Fibroblast of lung (primary cell): ENCODE data around the gene PPFIA4. TPM values are rescaled to one million over a fixed set of nuclear protein-coding genes. Genes with fewer than 3 reads are reported as not detected.
A peak's percentile ranks its signal among the peaks of the same experiment; 100 is the strongest.

Source experiments
- DNase-seq, 2 donors: peaks; one replicate each; pipeline versions ENCODE4 v3.0.0 to v3.0.0-alpha.2; 2010; ENCODE audit warnings: low read depth in 2 of 2
- H2AFZ ChIP-seq: 2 replicates; pipeline ENCODE4 v1.5.1; 2012; ENCODE audit warnings: low read length, control low read depth, inconsistent platforms
- H3K27ac ChIP-seq: 2 replicates; pipeline ENCODE4 v1.5.1; 2011; ENCODE audit warnings: low read length, control low read depth; ENCODE audit not compliant: insufficient read depth
- H3K27me3 ChIP-seq: 2 replicates; pipeline ENCODE4 v1.5.1; 2011; ENCODE audit warnings: mild to moderate bottlenecking, low read length; ENCODE audit not compliant: control insufficient read depth, insufficient read depth
- H3K36me3 ChIP-seq: 2 replicates; pipeline ENCODE4 v1.5.1; 2011; ENCODE audit warnings: low read length; ENCODE audit not compliant: control insufficient read depth, insufficient read depth
- H3K4me1 ChIP-seq: 2 replicates; pipeline ENCODE4 v1.5.1; 2011; ENCODE audit warnings: low read length; ENCODE audit not compliant: control insufficient read depth, insufficient read depth; ENCODE audit errors: extremely low read depth
- H3K4me2 ChIP-seq: 2 replicates; pipeline ENCODE4 v1.5.1; 2011; ENCODE audit warnings: low read length, control low read depth; ENCODE audit not compliant: insufficient read depth; ENCODE audit errors: extremely low read depth
- H3K4me3 ChIP-seq, 4 experiments: fragments of 200-600 bp in 1 of 4; sonication (generic) in 1 of 4; replicated peaks in 1 of 4; 2 replicates each; pipeline ENCODE4 v1.5.1; 2011 to 2016; ENCODE audit warnings: low read length in 4 of 4, low read depth in 3 of 4, mild to moderate bottlenecking in 3 of 4, control low read depth in 2 of 4, inconsistent platforms in 1 of 4, mixed read lengths in 1 of 4; ENCODE audit not compliant: insufficient read depth in 1 of 4; ENCODE audit errors: control extremely low read depth in 1 of 4
- H3K79me2 ChIP-seq: 2 replicates; pipeline ENCODE4 v1.5.1; 2012; ENCODE audit warnings: mild to moderate bottlenecking, low read length, inconsistent platforms; ENCODE audit not compliant: control insufficient read depth, insufficient read depth
- H3K9ac ChIP-seq: 2 replicates; pipeline ENCODE4 v1.5.1; 2011; ENCODE audit warnings: mild to moderate bottlenecking, low read length, control low read depth; ENCODE audit not compliant: insufficient read depth
- H3K9me3 ChIP-seq: 2 replicates; pipeline ENCODE4 v1.5.1; 2012; ENCODE audit warnings: low read depth, low read length; ENCODE audit not compliant: control insufficient read depth, insufficient read depth
- H4K20me1 ChIP-seq: 2 replicates; pipeline ENCODE4 v1.5.1; 2011; ENCODE audit warnings: low read length; ENCODE audit not compliant: control insufficient read depth, insufficient read depth; ENCODE audit errors: extremely low read depth
- EZH2 ChIP-seq: IDR thresholded peaks from 2 replicates; pipeline ENCODE4 v1.5.1; 2012; ENCODE audit warnings: low read length, control low read depth, mild to moderate bottlenecking; ENCODE audit errors: missing control alignments
- polyA plus RNA-seq, 2 donors: library from polyadenylated mRNA; depleted of rRNA in 1 of 2; stranded (reverse) in 1 of 2; unstranded in 1 of 2; fragments of >200 nt; gene quantifications; 2 replicates each; pipeline ENCODE4 v1.2.1, GENCODE V29; 2011 to 2012; ENCODE audit warnings: missing spikeins in 1 of 2
- total RNA-seq: library from RNA; depleted of rRNA; stranded (reverse); fragments of >200 nt; gene quantifications from 2 replicates; pipeline ENCODE4 v1.2.1, GENCODE V29; 2014
- TF ChIP-seq, protein P1 (sequence below), 2 donors: IDR thresholded peaks in 1 of 2; conservative IDR thresholded peaks in 1 of 2; 1 replicate in 1 of 2; 2 replicates in 1 of 2; pipeline ENCODE4 v1.5.1; 2011 to 2012; ENCODE audit warnings: low read length in 2 of 2, control low read depth in 1 of 2, inconsistent platforms in 1 of 2, low read depth in 1 of 2, mild to moderate bottlenecking in 1 of 2

PPFIA4 gene
- total and polyA plus RNA-seq, 2 donors (not counting 1 experiment from before 2014, with no cell fraction given): 3.2 to 4.3 TPM

DNA sequence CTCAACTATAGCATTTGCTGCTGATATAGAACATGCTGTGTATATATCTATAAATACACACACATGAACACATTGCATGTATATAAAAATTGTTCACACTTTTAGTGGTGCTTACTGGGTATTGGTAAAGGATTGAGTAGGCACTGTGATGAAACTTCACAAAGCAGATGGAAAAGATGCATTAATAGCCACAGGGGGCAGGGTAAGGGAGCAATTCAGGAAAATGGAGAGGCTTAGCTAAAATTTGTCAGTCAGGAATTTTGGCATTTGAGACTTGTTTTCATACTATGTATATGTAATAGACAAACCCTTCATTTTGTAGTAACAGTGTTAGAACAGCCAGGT is 633 bp upstream of the PPFIA4 start:
- H3K4me1 ChIP-seq: no peaks in the 10 kb centered on the region
- no peak overlapping the region for H3K27ac ChIP-seq
- no peak overlapping the region for H3K9ac ChIP-seq
- peaks cover 14% of the 10 kb centered on the region for H3K27me3 ChIP-seq
- no peak for TF ChIP-seq EZH2
- TF ChIP-seq, protein P1, sequence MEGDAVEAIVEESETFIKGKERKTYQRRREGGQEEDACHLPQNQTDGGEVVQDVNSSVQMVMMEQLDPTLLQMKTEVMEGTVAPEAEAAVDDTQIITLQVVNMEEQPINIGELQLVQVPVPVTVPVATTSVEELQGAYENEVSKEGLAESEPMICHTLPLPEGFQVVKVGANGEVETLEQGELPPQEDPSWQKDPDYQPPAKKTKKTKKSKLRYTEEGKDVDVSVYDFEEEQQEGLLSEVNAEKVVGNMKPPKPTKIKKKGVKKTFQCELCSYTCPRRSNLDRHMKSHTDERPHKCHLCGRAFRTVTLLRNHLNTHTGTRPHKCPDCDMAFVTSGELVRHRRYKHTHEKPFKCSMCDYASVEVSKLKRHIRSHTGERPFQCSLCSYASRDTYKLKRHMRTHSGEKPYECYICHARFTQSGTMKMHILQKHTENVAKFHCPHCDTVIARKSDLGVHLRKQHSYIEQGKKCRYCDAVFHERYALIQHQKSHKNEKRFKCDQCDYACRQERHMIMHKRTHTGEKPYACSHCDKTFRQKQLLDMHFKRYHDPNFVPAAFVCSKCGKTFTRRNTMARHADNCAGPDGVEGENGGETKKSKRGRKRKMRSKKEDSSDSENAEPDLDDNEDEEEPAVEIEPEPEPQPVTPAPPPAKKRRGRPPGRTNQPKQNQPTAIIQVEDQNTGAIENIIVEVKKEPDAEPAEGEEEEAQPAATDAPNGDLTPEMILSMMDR (conservative IDR thresholded peaks at IDR 0.05 in 1 of 2, IDR thresholded peaks at IDR 0.05 in 1 of 2; ENCODE audit: low read depth in 1 of 2, low read length in 2 of 2): no peak
- no peaks in the 10 kb centered on the region for H4K20me1 ChIP-seq
- no peak overlapping the region for H3K4me3 ChIP-seq
- H3K36me3 ChIP-seq: peaks cover 2% of the 10 kb centered on the region
- no peaks in the 10 kb centered on the region for H3K79me2 ChIP-seq
- DNase-seq: no peak
- no peaks in the 10 kb centered on the region for H3K9me3 ChIP-seq
- H3K4me2 ChIP-seq: no peak overlapping the region
- peak overlapping the region; percentile 92 for H2AFZ ChIP-seq

DNA sequence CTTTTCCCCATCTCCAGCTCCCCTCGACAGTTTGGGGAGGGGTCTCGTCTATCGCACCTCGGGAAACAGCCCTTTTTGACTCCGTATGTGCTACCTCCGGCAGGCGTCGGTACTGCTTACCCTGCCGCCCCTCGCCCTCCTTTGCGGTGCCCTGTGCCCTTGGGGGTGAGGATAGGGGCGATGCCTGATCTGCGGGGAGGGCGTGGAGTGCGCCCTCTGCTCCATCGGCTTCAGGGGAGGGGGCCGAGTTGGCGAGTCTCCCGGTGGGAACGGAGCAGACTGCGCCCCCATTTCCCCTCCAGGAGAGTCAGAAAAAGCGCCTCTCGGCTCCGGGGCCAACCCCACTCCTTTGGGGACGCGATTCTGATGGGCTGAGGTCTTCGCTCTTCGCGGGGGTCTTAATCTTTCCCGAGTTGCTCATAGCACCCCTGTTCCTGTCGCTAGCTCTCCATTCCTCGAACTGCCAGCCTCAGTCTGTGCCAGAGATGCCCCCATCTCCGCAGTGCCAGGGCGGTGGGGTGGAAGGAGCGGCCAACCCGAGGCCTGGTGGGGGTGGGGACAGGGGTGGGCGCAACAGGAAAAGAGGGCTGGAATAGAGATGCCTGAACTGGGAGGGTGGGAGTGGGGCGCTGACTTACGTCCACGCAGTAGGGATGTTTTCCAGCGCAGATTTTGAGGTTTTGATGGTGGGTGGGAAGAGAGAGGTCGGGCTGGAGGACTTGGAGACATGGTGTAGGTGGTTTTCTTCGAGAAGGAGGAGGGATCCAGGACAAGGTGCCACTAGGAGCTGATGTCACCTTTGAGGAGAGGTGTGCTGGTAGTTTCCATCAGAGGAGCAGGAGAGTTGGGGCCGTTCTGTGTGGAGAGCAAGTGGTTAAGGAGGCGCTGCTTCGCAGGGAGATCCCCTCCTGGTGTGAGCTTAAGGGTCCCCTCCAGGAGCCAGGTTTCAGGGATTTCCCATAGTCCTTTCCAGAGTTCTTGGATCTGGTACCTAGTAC is 674 bp downstream of the PPFIA4 start:
- TF ChIP-seq, protein P1 (conservative IDR thresholded peaks at IDR 0.05 in 1 of 2, IDR thresholded peaks at IDR 0.05 in 1 of 2; ENCODE audit: low read depth in 1 of 2, low read length in 2 of 2): no peak
- TF ChIP-seq EZH2: peak; percentile 47
- Histone ChIP-seq H3K9ac (peak overlapping the region; percentile 43), H3K79me2 (no peaks in the 10 kb centered on the region), H3K27me3 (peaks cover 14% of the 10 kb centered on the region), H3K4me1 (no peaks in the 10 kb centered on the region), H3K9me3 (no peaks in the 10 kb centered on the region), H3K4me3 (peak overlapping the region; percentile 43 to 72 (median 60)), H3K27ac (no peak overlapping the region), H2AFZ (peak overlapping the region; percentile 73), H4K20me1 (no peaks in the 10 kb centered on the region), H3K4me2 (peak overlapping the region; percentile 97), H3K36me3 (peaks cover 2% of the 10 kb centered on the region)
- no peak for DNase-seq

DNA sequence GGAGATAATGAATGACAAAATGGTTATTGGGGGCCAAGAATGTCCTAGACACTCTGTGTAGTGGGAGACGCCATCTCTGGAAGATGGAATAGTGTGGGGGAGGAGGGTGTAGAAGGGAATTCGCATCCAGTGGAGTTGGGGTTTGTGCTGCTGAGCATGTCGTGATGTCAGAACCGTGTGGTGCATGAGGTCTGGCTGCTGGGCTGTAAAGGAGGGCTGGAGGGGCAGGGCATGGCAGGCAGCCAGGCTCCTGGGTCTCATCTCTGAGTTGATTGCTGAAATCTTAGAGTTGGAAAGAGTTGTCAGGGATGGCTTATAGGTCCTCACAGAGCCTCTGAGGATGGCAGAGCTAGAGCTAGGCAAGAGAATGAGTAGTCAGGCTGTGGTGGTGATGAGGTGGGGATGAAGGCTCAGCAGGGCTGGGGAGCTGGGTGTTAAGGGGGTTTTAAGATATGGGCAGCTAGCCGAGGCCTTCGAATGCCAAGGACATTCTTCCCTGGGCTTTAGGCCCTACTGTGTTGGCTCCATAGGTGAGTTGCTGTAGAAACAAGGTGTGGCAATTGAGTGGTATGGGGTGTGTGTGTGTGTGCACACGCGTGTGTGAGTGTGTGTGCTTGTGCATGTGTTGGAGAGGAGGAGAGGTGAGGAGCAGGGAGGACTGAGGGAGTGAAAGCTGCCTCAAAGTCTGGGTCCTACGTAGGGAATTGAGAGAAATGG is 1.9 kb downstream of the PPFIA4 start:
- H3K4me3 ChIP-seq: no peak overlapping the region
- H3K9me3 ChIP-seq: no peaks in the 10 kb centered on the region
- H2AFZ ChIP-seq: no peak overlapping the region
- no peak overlapping the region for H3K27ac ChIP-seq
- no peaks in the 10 kb centered on the region for H3K79me2 ChIP-seq
- peaks cover 17% of the 10 kb centered on the region for H3K27me3 ChIP-seq
- H4K20me1 ChIP-seq: no peaks in the 10 kb centered on the region
- no peaks in the 10 kb centered on the region for H3K4me1 ChIP-seq
- no peak for DNase-seq
- peaks cover 2% of the 10 kb centered on the region for H3K36me3 ChIP-seq
- TF ChIP-seq, protein P1 (conservative IDR thresholded peaks at IDR 0.05 in 1 of 2, IDR thresholded peaks at IDR 0.05 in 1 of 2; ENCODE audit: low read depth in 1 of 2, low read length in 2 of 2): no peak
- no peak overlapping the region for H3K9ac ChIP-seq
- H3K4me2 ChIP-seq: no peak overlapping the region
